Right atrium auricular region (tissue), 2 donors: Measurements from ENCODE around the gene PLGRKT. TPM values are rescaled to one million over a fixed set of nuclear protein-coding genes. Genes with fewer than 3 reads are reported as not detected.
"Not testable (repeated sequence)": the region's sequence is repeated elsewhere in the genome, so short reads cannot be mapped to it uniquely, and the experiment has no call there.

Experiments used
- DNase-seq: peaks from one replicate; pipeline ENCODE4 v3.0.0-alpha.2; 2019; ENCODE audit warnings: low spot score
- H3K27ac ChIP-seq, 2 donors: fragments of 200-600 bp; sonication (generic); 1 replicate in 1 of 2; 2 replicates in 1 of 2; pipeline ENCODE4 v1.5.1; 2016 to 2019
- H3K27me3 ChIP-seq, 2 donors: fragments of 200-600 bp; sonication (generic); one replicate each; pipeline versions ENCODE4 v1.5.1 to v1.6.0; 2017 to 2019
- H3K36me3 ChIP-seq: fragments of 200-600 bp; sonication (generic); one replicate; pipeline ENCODE4 v1.5.1; 2016
- H3K4me1 ChIP-seq, 2 donors: fragments of 200-600 bp; sonication (generic); one replicate each; pipeline versions ENCODE4 v1.5.1 to v1.6.0; 2017 to 2019
- H3K4me3 ChIP-seq, 2 donors: fragments of 200-600 bp; sonication (generic); 1 replicate in 1 of 2; 2 replicates in 1 of 2; pipeline ENCODE4 v1.5.1; 2017 to 2019; ENCODE audit warnings: mild to moderate bottlenecking in 1 of 2, moderate library complexity in 1 of 2
- H3K9me3 ChIP-seq, 2 donors: fragments of 200-600 bp; sonication (generic); one replicate each; pipeline ENCODE4 v1.5.1; 2019
- CTCF ChIP-seq, 2 donors: fragments of 200-600 bp; sonication (generic); IDR thresholded peaks; one replicate each; pipeline ENCODE4 v1.5.1; 2019; ENCODE audit warnings: antibody characterized with exemption in 2 of 2
- total RNA-seq, 2 donors: library from RNA; depleted of rRNA; stranded (reverse); fragments of >200 nt; gene quantifications; one replicate each; pipeline ENCODE4 v1.1.0, GENCODE V29; 2016

PLGRKT gene
- total RNA-seq, 2 donors from 2014 or later, result 17.6 to 30.4 TPM

GRCh38 chr9:5355817-5356216 is 81.9 kb downstream of the PLGRKT start:
- no peak overlapping the region for H3K4me3 ChIP-seq
- peaks cover 0 to 11% of the 10 kb centered on the region in 2 donors for H3K4me1 ChIP-seq
- no peak for TF ChIP-seq CTCF (IDR thresholded peaks at IDR 0.05)
- no peaks in the 10 kb centered on the region for H3K9me3 ChIP-seq
- no peak overlapping the region for H3K27ac ChIP-seq
- no peaks in the 10 kb centered on the region for H3K27me3 ChIP-seq
- DNase-seq, result no peak
- no peaks in the 10 kb centered on the region for H3K36me3 ChIP-seq

- no peak for TF ChIP-seq CTCF (IDR thresholded peaks at IDR 0.05)
- Histone ChIP-seq H3K9me3 (no peaks in the 10 kb centered on the region), H3K4me3 (no peak overlapping the region), H3K36me3 (no peaks in the 10 kb centered on the region), H3K27me3 (no peaks in the 10 kb centered on the region), H3K27ac (no peak overlapping the region), H3K4me1 (peaks cover 0 to 11% of the 10 kb centered on the region in 2 donors)
- DNase-seq, result no peak
Measured at GRCh38 chr9:5355226-5355625, 82.5 kb downstream of the PLGRKT start.

GRCh38 chr9:5354184-5354583 is 83.5 kb downstream of the PLGRKT start:
- DNase-seq, result no peak
- Histone ChIP-seq H3K27ac (no peak overlapping the region), H3K36me3 (no peaks in the 10 kb centered on the region), H3K4me3 (no peak overlapping the region), H3K27me3 (no peaks in the 10 kb centered on the region), H3K9me3 (no peaks in the 10 kb centered on the region), H3K4me1 (peaks cover 0 to 11% of the 10 kb centered on the region in 2 donors)
- TF ChIP-seq CTCF (IDR thresholded peaks at IDR 0.05), result no peak

GRCh38 chr9:5352637-5353248 is 85.0 kb downstream of the PLGRKT start:
- no peak for TF ChIP-seq CTCF (IDR thresholded peaks at IDR 0.05)
- Histone ChIP-seq H3K9me3 (no peaks in the 10 kb centered on the region), H3K4me3 (no peak overlapping the region), H3K36me3 (no peaks in the 10 kb centered on the region), H3K27ac (no peak overlapping the region), H3K4me1 (peaks cover 0 to 4% of the 10 kb centered on the region in 2 donors), H3K27me3 (no peaks in the 10 kb centered on the region)
- no peak for DNase-seq

GRCh38 chr9:5338992-5339981 is 98.4 kb downstream of the PLGRKT start, which contains the start of gene RLN1:
TSS of gene RLN1 (minus strand) at chr9:5339876. CDS start at chr9:5339746, 130 bp downstream.
- H3K9me3 ChIP-seq, DNase-seq, H3K36me3 ChIP-seq, H3K27ac ChIP-seq, H3K4me1 ChIP-seq, H3K27me3 ChIP-seq: not testable (repeated sequence)
- H3K4me3 ChIP-seq, result peak within 1 kb of the TSS in 1 of 2 donors; percentile 26

GRCh38 chr9:5336688-5337087 is 101.0 kb downstream of the PLGRKT start:
- Histone ChIP-seq H3K9me3 (no peaks in the 10 kb centered on the region), H3K27me3 (no peaks in the 10 kb centered on the region), H3K36me3 (no peaks in the 10 kb centered on the region), H3K27ac (no peak overlapping the region), H3K4me3 (no peak overlapping the region), H3K4me1 (peaks cover 0 to 3% of the 10 kb centered on the region in 2 donors)
- DNase-seq, result no peak
- no peak for TF ChIP-seq CTCF (IDR thresholded peaks at IDR 0.05)

- not testable (repeated sequence) for H3K36me3 ChIP-seq, H3K4me3 ChIP-seq, H3K4me1 ChIP-seq, H3K27me3 ChIP-seq, H3K27ac ChIP-seq, H3K9me3 ChIP-seq, DNase-seq
Measured at GRCh38 chr9:5331276-5331675, 106.4 kb downstream of the PLGRKT start.
